CD4-positive, alpha-beta T cell treated with Interferon alpha-2 for 1 hour (primary cell): Measurements from ENCODE around the gene MAP3K14.
"Not testable (repeated sequence)": the region's sequence is repeated elsewhere in the genome, so short reads cannot be mapped to it uniquely, and the experiment has no call there.

Source experiments
- DNase-seq, 2 donors: peaks; one replicate each; pipeline ENCODE4 v3.0.0-alpha.2; 2020 to 2022

MAP3K14 gene

DNA sequence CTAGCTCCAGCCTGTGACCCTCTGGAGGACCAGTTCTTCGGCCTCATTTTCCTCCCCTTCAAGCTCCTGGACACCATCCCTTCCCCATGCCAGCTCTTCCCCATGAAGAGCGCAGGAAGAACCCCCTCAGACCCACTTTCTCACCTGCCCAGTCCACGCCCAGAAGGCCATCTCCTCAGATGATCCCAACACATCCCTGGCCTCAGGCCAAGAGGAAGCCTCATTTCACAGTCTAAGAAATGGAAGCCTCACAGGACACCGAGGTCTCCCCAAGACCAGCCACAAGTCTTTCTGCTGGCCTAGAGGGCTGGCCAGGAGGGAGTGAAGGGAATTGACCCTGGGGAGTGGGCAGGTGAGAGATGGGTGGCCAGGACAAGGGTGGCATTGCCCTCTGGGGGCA, 62.9 kb downstream of the MAP3K14 start:
- no peak for DNase-seq

DNA sequence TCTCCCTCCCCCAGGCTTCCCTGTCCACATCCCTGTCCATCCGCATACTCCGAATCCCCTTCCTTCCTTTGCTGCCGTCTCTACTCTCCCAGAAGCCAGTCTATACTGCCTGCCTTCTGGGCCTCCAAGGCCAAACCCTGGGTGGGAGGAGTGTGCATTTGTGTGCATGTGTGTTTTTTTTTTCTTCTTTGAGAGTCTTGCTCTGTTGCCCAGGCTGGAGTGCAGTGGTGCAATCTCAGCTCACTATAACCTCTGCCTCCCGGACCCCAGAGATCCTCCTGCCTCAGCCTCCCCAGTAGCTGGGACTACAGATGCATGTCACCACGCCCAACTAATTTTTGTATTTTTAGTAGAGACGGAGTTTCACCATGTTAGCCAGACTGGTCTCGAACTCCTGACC, 63.6 kb downstream of the MAP3K14 start:
- DNase-seq: not testable (repeated sequence)

DNA sequence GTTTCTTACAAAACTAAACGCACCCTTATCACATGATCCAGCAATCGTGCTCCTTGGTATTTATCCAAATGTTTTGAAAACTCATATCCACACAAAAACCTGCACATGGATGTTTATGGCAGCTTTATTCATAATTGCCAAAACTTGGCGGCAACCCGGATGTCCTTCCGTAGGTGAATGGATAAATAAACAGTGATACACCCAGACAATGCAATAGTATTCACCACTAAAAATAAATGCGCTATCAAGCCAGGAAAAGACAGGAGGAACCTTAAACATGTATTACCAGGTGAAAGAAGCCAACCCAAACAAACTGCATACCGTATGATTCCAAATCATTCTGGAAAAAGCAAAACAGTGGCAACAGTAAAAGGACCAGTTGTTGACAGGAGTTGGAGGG, 64.9 kb downstream of the MAP3K14 start:
- DNase-seq: no peak

DNA sequence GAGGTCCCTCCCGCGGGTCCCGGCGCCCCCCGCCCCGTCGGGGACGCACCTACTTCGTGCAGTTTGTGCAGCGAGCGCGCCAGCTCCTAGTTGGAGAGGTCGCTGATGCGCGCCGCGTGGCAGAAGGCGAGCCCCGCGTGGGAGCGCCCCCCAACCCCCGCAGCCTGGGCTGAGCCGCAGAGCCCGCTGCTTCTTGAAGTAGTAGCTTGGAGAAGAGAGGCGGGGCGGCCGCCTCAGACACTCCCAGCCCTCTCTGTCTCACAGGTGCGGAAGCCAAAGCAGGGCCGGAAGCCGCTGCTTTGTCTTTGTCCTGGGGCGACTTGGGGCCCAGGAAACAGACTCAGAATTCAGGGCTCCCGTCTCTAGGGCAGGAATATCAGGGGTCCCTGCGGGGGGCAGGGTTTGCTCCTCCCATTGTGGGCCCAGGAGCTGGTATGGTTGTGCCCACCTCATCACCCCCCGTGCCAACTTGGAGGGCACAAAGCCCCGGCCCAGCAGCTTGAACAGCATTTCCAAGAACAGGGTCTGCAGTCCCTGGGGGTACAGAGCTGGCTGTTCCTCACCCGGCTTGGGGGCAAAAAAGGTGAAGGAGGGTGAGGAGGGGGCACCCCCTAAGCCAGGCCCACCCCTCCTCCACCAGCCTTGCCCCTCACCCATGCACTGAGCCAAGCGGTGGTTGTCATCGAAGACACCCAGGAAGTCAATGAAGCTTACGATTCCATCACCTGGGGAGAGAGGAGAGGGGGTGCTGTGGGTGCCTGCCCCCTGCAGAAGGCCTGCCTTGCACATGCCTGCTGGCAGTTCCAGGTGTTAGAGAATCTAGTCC, 68.5 kb downstream of the MAP3K14 start:
- peak; percentile 81 to 84 for DNase-seq

DNA sequence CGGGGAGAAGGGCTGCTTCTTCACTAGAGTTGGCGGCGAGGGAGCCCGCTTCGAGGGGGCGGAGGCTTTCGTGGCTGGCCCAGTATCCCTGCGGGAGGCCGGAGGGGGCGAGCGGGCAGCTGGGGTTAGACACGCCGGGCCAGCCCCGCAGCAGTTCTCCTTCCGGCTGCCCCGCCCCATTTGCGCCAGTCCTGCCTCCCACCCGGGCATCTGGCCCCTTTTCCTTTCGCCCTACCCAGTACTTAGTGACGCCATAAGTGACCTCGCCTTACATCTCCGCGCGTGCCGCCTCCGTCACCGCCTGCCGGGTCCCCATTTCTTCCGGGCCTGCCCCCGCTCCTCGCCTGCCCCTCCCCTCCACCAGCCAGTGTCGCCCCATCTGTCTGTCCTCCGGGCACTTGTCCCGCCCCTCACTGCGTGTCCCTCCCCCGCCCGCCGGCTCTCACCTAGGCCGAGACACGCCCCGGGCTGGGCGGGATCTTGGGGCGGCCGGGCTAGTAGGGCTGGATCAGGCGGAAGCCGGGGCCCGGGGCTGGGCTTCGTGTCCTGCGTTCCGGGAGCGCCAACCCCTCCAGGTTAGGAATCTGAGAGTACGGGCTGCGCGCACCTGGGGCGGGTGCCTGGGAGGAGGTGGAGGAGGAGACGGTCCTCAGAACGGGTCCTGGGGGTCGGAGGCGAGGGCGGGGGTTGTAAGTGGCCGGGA, 69.2 kb downstream of the MAP3K14 start:
- DNase-seq: peak; percentile 95 to 98

DNA sequence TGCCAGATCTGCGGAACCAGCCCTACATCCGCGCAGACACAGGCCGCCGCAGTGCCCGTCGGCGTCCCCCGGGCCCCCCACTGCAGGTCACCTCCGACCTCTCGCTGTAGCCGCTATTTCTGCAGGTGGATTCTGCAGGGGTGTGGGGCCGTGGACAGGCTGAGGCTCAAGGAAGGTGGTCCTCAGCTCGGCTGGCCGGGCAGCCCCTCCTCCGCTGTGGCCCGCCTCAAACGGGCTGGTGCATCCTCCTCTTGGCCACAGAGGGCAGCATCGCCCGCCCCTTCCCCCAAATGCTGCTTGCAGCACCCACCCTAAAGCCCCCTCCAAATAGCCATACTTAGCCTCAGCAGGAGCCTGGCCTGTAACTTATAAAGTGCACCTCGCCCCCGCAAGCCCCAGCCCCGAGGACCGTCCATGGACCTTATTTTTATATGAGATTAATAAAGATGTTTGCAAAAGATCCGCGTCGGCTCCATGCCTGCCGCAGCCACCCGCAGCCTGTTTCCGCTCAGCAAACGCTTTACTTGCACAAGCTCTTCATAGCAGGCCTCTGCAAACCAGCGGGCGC, 69.9 kb downstream of the MAP3K14 start:
- no peak for DNase-seq

DNA sequence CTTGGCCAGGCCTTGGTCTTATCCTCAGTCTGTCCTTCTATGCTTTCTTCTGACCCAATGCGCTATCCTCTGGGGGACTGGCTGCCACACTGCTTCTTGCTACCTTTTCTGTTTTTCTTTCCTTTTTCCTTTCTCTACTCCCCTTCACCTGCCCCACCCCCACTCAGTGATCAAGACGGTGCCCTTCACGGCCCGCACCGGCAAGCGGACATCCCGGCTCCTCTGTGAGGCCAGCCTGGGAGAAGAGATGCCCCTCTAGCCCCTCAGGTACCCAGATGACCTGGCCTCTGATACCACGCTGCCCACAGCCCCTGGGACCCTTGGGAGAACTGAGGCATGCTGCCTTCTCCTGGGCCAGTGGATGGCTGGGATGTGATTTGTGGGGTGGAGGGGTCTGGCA, 70.5 kb downstream of the MAP3K14 start:
- no peak for DNase-seq

DNA sequence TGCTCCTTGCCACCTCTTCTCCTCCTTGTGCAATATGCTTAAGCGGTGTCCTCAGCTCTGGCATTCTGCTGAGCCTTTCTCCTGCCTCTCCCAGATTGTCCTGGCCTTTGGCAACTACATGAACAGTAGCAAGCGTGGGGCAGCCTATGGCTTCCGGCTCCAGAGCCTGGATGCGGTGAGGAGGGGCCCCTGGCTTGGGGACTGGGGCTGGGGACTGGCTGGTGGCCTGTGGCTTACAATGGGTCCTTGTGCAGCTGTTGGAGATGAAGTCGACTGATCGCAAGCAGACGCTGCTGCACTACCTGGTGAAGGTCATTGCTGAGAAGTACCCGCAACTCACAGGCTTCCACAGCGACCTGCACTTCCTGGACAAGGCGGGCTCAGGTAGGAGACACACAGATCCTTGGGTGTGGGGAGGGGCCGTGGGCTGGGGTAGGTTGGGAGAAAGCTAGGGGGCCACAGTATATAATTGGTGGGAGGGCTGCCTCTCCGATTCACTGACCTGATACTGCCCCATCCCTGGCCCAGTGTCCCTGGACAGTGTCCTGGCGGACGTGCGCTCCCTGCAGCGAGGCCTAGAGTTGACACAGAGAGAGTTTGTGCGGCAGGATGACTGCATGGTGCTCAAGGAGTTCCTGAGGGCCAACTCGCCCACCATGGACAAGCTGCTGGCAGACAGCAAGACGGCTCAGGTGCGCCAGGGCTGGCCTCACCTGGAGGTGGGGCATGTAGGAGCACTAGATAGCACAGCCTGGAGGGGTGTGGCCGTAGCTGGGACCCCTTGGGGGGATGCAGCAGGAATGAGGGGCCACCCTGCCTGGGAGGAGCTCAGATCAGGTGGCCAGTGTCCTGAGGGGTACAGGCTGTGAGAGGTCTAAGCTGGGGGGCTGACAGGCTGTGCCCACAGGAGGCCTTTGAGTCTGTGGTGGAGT, 71.8 kb downstream of the MAP3K14 start:
- DNase-seq: no peak

DNA sequence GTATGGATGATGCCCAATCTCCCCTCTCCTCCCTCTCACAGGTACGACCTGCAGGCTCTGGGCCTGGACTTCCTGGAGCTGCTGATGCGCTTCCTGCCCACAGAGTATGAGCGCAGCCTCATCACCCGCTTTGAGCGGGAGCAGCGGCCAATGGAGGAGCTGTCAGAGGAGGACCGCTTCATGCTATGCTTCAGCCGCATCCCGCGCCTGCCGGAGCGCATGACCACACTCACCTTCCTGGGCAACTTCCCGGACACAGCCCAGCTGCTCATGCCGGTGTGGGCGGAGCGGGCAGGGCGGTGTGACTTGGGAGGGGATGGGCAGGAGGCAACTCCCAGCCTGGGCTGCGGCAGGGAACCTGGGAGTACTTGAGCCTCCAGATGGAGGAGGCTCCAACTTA, 73.1 kb downstream of the MAP3K14 start:
- DNase-seq: no peak

DNA sequence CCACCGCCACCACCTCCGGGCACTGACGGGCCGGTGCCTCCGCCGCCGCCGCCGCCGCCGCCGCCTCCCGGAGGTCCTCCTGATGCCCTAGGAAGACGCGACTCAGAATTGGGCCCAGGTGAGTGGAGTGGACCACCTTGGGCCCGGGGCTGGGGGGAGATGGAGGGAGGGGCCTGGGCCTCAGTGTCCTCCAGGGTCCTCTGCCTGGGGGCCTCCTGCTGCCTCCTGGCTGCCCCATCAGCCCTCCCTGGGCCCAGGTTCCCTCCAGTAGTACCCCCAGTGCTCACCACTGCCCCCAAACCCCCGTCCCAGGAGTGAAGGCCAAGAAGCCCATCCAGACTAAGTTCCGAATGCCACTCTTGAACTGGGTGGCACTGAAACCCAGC, 74.8 kb downstream of the MAP3K14 start:
- DNase-seq: no peak

DNA sequence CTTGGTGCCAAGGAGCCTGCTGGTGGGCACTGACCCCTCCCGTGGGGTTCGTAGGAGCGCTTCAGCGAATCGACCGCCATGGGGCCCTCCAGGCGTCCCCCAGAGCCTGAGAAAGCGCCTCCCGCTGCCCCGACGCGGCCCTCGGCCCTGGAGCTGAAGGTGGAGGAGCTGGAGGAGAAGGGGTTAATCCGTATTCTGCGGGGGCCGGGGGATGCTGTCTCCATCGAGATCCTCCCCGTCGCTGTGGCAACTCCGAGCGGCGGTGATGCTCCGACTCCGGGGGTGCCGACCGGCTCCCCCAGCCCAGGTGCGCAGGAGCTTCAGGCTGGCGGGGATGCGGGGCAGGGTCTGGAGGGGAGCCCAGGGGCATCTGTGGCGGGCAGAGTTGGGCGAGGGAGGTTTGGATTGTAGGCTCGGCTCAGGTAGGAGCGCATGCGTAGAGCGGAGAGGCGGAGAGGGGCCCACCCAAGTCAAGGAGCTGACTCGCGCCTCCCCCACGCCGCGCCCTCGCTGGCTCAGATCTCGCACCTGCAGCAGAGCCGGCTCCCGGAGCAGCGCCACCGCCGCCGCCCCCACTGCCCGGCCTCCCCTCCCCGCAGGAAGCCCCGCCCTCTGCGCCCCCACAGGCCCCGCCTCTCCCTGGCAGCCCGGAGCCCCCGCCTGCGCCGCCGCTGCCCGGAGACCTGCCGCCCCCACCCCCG, 75.3 kb downstream of the MAP3K14 start:
- no peak for DNase-seq

DNA sequence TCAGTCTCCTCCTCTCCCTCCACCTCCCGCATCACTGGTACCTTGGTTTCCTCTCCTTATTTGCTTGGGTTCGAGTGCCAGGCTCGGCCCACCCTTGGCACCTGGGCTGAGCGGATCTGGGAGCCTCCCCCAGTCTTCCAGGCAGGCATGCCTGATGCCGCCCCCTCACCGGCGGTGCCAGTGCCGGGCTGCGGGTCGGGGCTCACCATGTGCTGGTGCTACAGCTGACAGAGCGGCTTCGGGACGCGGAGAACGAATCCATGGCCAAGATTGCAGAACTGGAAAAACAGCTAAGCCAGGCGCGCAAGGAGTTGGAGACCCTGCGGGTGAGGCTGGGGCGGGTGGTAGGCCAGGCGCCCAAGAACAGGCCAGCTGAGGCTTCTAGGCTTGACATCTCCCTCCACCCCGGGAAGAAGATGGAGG, 75.9 kb downstream of the MAP3K14 start:
- no peak for DNase-seq

DNA sequence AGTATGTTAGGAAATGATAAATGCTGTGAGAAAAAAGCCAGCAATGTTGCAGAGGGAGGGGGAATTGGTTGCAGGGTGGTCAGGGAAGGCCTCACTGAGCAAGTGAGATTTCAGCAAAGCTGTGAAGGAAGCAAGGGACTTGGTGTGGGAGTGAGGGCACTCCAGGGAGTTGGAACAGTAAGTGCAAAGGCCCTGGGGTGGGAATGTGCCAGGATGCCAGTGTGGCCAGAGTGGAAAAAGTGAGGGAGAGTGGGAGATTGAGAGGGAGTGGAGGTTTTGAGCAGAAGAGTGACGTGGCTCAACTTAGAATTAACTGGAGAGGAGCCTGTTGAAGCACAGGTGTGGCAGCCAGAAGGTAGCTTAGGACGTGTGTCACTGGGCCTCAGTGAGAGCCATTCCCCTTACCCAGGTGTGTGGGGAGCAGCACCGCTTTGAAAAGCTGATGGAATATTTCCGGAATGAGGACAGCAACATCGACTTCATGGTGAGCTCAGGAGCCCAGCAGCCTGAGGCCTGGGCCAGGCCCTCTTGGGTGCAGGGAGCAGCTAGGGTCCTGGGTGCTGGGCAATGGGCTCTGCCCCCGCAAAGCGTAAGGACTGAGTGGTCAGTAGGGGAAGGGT, 78.6 kb downstream of the MAP3K14 start:
- no peak for DNase-seq

DNA sequence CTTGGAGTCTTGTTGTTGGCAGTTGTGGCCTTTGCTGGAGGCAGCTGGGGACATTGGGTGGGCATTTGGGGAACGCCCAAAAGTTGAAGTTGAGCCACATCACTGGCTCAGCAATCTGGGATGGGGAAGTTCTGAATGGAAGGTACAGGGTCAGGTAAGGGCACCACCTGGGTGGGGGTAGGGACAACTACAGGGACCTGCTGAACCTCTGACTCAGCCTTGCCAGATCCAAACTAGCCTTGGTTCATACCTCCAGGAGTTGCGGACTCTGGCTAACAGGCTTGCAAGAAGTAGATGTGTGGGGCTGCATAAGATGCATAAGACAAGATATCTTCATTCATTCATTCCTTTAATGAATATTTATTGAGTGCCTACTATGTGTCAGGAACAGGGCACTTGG, 79.1 kb downstream of the MAP3K14 start:
- no peak for DNase-seq

DNA sequence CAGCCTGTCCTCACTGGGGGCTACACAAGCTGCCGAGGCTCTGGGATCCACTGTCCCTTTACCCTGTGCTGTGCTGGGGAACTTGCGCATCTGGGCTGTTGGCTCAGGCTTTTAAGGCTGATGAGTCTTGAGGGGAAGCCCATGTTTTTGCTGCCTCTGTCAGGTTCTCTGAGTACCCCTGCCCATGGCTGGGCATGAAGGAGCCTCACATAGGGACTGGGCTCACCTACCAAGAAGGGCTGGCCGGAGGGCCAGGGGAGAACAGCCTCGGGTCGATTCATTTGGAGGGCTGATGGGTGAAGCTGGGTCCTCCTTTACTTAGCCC, 80.6 kb downstream of the MAP3K14 start:
- DNase-seq: no peak

DNA sequence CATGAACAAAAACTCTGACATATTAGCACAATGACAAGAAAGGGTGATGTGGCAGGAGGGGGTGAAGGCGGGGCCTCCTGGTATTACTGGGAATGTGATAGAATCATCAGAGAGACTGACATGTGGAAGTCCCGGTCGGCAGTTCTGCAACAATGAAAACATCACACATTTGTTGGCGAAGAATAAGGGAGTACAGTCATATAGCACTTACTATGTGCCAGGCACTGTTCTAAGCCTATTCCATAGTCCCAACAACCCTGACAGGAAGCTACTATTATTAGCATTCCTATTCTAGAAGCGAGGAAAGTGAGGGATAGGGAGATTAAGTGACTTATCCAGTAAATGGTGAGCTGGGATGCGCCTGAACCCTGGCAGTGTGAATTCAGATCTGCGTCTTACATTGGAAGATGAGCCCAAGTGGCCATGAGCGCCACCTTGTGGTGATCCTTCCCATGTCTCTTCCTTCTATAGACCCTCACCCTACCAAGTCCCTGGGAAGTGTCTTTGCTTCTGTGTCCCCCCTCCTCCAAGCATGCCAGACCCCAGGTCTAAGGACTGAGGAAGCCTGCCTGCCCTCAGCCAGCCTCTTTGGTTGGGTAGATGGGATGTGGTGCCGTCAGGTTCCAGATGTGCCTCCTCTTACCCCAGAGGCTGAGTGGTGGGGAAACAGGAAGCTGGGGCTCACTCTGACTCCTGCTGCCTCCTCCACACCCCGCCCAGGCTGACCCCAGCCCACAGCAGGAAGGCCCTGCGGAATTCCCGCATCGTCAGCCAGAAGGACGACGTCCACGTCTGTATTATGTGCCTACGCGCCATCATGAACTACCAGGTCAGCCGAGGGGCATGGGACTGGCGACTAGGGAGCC, 81.2 kb downstream of the MAP3K14 start:
- DNase-seq: peak; percentile 76 to 81

DNA sequence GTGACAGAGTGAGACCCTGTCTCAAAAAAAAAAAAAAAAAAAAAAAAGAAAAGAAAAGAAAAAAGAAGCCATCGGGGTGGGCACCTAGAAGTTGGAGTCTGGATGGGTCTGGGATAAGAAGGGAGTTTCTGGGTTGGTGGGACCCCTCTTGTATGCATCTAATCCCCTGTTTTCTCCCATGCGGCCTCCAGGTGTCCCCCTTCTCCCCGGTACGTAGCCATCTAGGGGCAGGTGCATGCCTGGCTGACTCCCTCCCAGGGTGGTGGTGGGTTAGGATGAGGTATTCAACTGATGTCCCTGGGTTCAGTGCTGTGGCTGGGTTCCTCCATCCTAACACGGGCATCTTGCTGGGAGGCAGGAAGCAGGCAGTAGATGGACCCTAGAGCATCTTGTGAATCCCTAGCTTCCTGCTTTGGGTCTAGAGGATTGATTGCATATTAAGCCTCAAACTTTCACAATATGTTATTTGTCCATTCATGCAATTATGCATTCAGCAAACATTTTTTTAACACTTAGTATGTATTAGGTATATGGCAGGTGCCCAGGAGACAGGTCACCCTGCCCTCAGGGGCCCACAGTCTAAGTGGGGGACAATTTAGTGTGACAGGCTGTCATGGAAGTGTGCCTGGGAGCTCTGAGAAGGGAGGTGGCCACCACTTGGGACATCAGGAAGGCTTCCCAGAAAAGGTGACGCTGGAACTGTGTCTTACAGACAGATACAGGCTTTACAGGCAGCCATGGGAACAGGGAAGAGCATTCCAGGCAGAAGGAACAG, 82.0 kb downstream of the MAP3K14 start:
- peak; percentile 61 to 65 for DNase-seq

DNA sequence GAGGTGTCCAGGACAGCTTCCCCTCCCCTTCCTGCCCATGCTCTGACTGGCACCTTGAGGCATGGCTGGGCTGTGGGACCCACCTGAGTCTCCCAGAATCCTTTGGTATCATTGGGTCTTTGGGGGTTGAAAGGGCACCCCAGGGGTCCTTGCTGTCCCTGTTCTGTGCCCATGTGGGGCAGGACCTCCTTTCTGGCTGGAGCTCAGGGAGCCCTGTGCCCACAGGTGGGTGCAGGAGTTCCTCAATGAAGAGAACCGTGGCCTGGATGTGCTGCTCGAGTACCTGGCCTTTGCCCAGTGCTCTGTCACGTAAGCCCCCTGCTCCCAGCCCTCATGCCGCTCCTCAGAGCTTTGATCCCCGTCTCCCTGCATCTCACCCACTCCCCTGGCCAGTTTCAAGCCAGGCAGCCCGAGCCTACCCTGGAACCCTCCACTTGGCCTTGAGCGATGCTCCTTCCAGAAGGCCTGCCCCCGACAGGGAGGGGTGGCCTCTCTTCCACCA, 83.3 kb downstream of the MAP3K14 start:
- DNase-seq: no peak

DNA sequence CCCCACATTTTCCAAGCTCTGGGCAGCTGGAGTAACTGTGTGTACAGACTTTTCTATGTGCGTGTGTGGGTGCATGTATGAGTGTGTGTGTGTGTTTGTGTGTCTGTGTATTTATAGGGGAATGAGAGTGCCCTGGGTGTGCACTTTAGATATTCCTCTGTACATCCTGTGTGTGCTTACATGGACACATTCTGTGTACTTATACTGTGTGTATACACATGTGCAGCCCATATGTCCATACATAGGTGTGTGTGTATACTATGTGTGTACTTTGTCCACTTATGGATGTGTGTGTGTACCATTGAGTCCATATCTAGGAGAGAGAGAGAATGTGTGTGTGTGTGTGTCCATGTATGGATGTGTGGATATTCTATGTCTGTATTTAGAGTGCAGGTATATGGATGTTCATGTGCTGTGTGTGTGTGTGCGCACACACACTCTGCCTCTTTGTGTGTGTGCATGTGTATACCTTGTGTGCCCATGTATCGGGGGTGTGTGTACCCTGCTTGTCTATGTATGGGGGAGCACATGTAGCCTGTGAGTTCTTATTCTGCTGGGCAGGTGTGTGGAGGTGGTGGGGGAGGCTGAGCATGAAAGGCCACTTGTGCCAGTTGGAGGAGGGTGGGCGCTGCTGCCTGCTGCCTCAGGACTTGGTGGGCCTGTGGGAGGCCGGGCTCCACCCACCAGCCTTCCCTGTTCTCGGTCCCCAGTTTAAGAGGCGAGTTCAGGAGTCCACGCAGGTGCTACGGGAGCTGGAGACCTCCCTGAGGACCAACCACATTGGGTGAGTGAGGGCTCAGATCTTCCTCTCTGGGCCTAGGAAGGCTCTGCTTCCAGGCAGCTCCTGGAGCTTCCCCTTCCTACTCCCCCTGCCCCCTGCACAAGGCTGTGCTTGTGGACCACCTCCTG, 84.1 kb downstream of the MAP3K14 start:
- DNase-seq: no peak
